ENCODE measurements around the gene SLC7A5.
A peak's percentile ranks its signal among the peaks of the same experiment; 100 is the strongest.
"Not testable (repeated sequence)": the region's sequence is repeated elsewhere in the genome, so short reads cannot be mapped to it uniquely, and the experiment has no call there.

Gene SLC7A5

DNA sequence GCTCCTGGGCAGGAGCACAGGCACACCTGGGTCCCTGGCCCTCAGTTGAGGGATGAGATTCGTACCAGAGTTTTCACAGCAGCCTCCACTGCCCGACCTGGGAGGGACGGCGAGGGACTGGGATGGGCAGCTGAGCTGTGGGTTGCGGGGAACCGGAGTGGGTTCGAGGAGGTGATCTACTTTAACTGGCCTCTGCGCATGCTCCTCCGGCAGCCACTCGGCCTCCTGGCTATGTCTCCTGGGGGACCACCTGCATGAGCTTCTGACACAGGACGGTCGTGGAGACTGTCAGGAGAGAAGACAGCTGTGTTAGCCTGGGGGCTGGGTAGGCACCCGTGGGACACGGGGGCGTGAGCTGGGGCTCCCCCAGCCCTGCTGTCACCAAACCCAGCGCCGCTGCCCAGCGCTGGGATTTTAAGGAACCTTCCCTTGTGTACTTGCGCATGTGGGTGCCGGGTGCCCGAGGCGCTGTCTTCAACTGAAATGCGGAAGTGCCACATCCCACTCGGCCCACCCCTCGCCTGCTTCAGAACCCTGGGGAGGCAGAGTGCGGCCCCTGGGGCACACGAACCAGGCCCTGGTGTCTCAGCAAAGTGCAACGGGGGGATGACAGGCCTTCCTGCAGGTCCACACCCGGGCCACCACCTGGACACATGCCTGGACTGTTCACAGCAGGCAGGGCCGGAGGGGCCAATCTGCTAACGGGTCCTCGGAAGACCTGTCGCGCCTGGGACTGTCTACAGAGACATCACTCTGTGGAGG, 36.4 kb downstream of the SLC7A5 start:
- DNase-seq (ENCODE audit: insufficient read length) = no peak
- TF ChIP-seq POLR2A (IDR thresholded peaks at IDR 0.05; ENCODE audit: low read depth, low read length) (no peak), POLR2AphosphoS5 (IDR thresholded peaks at IDR 0.05; ENCODE audit: low read depth, low read length) (peak; percentile 43; the same call in 1 of the 2 replicates), TAF1 (IDR thresholded peaks at IDR 0.05; ENCODE audit: borderline replicate concordance, low read depth, low read length) (no peak)
- no peak for FAIRE-seq

DNA sequence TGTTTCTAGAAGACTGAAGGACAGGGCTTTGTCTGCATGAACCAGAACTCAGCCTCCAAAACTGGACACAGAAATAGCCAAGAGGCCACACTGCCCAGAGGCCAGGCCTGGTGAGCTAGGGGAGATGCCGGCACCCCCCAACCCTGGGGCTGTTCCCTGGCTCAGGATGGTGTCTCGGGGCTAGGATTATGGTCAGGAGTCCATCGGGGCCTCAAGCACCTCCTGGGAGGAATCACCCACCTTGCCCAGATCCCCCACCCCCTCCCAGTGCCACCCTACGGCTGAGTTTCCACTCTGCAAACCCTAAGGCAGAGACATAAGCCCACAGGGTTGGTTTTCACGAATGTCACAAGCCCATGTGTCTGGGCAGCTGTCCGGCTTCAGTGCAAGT, 37.2 kb downstream of the SLC7A5 start:
- TF ChIP-seq TAF1 (IDR thresholded peaks at IDR 0.05; ENCODE audit: borderline replicate concordance, low read depth, low read length) (no peak), POLR2A (IDR thresholded peaks at IDR 0.05; ENCODE audit: low read depth, low read length) (no peak), POLR2AphosphoS5 (IDR thresholded peaks at IDR 0.05; ENCODE audit: low read depth, low read length) (no peak)
- no peak for FAIRE-seq

DNA sequence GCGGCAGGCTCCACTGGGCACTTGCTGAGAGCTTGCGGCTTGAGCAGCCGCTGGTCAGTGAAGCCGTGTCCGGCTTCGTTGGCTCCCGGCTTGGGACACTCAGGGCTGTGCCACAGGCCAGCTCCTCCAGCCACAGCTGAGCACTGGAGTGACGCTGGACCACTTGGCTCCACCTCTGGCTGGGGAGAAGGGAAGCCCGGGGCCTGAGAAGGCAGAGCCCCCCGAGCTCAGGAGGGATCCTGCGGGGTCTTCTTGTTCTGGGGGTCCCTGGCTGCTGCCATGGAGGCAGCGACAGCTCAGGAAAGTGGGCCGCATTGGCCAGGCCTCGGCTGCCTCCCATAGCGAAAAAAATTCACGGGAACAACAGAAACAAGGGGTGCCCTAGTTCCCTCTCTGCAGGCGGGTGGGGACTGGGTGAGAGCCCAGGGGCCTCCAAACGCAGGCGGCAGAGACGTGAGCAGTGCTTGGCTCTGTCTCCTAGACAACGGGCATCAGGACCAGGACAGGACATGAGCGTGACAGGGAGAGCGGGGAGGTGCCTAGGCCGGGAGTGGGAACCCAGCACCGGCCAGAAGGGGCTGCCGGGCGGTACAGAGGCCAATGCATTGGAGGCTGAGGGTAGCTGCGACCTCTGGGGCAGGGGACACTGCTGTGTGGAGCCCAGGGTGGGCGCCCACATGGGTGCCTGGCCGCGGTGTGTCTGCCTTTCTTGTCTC, 37.7 kb downstream of the SLC7A5 start:
- DNase-seq (ENCODE audit: insufficient read length) (no peak), FAIRE-seq (no peak)
- no peak for TF ChIP-seq TAF1 (IDR thresholded peaks at IDR 0.05; ENCODE audit: borderline replicate concordance, low read depth, low read length)

More for the DNA sequence above, 37.2 kb downstream of the SLC7A5 start:
- no peak for DNase-seq (ENCODE audit: insufficient read length)

DNA sequence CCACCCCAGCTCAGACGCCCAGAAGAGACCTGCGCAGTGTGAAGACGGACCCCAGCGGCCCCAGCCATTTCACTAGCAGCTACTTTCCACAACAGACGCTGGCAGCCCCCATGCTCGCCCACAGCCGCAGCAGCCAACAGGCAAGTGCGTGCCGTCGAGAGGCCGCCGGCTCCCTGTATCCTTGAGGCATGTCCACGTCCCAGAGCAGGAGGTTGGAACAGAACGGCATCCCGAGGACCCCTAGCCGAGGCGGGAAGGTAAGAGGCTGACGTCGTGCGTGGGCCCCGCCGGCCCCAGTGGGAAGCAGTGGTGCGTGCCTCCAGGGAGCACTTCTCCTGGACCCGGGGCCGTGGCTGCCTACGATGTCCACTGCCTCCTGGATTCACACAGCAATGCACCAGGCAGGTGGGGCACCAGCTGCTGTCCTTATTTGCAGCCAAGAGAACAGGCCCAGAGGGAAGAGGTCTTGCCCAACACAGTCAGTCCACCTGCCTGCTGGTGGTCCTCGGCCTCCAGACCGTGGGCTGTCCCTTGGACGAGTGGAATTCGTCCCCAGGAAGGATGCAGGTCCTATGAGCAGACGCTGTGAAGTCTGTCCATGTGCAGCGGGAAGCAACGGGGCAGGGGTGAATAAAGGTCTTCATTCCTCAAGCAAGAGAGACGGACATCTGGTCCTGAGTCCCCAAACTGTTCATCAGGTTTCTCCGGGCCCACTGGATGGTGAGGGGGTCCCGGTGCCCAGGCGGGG, 38.5 kb downstream of the SLC7A5 start:
- TF ChIP-seq TAF1 (IDR thresholded peaks at IDR 0.05; ENCODE audit: borderline replicate concordance, low read depth, low read length) (no peak), POLR2AphosphoS5 (IDR thresholded peaks at IDR 0.05; ENCODE audit: low read depth, low read length) (peak; percentile 41)
- no peak for FAIRE-seq
- DNase-seq (ENCODE audit: insufficient read length) = no peak

DNA sequence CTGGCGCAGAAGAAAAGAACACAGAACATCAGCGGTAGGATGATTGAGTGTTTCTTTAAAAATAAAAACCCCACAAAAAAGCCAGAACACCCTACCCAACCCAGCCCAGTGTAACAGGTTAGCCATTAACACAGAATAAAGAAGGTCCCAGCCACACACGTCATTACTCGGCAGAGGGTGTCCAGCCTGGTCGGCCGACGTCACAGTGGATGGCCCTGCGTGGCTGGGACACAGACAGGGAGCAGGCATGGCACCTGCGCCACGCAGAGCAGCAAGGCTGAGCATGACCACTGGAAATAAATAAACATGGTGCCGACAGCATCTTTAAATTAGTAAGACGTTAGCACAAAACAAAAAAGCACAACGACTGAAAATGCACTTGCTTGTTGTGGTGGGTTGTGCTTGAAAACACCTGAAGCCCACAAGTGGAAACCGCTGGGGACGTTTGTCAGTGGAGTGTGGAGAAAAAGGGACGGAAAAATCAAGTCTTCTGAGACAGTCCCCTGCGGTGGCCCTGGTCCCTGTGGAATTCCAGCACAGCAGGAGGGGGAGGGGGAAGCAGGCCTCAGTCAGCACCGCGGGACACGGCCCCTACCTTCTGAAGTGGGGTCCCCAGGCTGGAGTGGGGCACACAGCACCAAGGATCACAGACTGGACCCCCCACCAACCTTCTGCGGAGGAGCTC, 39.2 kb downstream of the SLC7A5 start:
- FAIRE-seq = no peak

DNA sequence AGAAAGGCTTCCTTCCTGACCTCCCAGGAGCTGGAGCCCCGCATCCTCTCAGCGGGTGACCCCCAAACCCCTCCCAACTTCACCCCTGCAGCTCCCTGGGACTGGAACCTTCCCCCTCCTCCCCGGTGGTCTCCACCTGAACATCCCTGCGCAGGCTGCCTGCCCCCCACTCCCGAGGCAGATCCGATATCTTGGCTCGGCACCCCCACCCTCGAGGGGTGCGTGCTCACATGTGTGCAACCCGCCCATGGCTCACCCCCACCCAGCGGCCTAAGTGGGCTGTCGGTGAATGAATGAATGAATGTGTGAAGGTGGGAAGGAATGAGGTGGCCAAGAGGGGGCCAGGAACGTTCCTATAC, 39.7 kb downstream of the SLC7A5 start:
- TF ChIP-seq POLR2A (IDR thresholded peaks at IDR 0.05; ENCODE audit: low read depth, low read length) (no peak), TAF1 (IDR thresholded peaks at IDR 0.05; ENCODE audit: borderline replicate concordance, low read depth, low read length) (no peak), POLR2AphosphoS5 (IDR thresholded peaks at IDR 0.05; ENCODE audit: low read depth, low read length) (no peak)
- DNase-seq (ENCODE audit: insufficient read length) (no peak), FAIRE-seq (no peak)

More for the DNA sequence above, 39.2 kb downstream of the SLC7A5 start:
- no peak for DNase-seq (ENCODE audit: insufficient read length)
- TF ChIP-seq TAF1 (IDR thresholded peaks at IDR 0.05; ENCODE audit: borderline replicate concordance, low read depth, low read length) (no peak), POLR2AphosphoS5 (IDR thresholded peaks at IDR 0.05; ENCODE audit: low read depth, low read length) (no peak), POLR2A (IDR thresholded peaks at IDR 0.05; ENCODE audit: low read depth, low read length) (no peak; the same call in 1 of the 2 replicates)

DNA sequence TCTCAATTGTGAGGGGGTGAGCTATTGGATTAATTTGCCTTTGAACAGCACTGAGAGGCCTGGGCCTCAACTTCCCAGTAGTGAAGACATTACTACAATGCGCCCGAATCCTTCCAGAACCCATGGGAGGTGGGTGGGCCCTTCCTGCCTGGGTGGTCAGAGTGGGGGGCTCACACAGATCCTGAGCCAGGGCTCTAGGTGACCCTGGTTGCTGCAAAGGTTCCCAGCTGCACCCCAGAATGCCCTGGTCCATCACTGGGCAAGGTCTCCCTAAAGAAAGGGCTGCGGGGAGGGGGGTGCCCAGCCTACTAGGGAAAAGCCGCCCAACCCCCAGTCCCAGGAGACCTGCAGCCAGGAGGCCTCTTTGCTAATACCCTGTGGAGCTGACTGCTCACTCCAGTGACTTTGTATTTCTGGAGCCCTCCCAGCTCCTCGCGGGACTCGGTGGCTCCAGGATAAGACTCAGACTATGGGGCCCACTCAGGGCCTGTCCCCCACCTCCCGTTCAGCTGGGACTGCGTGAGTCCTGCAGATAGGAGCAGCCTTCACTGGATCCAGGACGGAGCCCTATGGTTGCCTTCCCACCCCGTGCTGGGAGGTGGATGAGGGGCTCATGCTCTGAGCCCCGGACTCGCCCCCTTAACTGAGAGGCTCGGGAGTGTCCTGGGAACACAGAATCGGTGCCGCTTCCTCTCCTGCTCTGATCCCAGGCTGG, 40.2 kb downstream of the SLC7A5 start:
- DNase-seq (ENCODE audit: insufficient read length) = no peak
- FAIRE-seq = no peak
- TF ChIP-seq POLR2A (IDR thresholded peaks at IDR 0.05; ENCODE audit: low read depth, low read length) (0 out of 2 replicates have a peak, but pooled peaks have one; percentile 3), TAF1 (IDR thresholded peaks at IDR 0.05; ENCODE audit: borderline replicate concordance, low read depth, low read length) (no peak)

DNA sequence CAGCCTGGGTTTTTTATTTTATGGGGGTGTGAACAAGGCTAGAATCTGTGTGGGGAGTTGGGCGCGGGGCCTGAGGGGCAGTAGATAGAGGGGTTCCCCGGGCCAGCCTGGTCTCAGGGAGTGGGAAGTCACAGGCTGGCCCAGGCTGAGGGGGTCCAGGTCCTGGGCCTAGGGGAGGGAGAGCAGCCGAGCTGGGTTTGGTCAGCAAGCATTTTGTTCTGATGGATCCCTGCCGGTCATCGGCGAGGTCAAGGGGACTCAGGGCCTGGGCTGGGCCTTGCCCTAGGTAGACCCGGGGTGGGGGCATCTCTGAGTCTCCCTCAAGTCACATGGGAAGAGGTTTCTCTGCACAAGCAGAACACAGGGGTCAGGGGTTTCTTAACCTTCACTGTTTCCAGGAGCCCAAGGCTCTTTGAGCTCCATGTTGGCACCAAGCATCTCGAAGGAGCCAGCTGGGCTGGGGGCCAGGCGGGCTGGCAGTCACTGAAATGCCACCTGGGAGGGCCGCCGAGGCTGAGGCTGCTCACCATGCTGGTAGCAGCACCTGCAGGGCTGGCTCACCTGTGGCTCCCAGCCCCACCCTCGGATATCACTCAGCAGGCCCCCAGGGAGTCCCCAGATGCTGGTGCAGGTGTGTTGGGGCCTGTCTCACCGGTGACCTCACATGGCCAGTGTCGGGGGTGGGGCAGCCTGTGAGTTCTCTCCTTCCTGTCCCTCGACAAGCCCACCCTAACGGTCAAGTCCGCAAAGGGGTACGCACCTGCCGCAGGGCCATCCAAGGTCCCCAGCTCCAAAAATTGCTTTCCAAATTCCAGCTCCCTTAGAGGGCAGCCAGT, 41.0 kb downstream of the SLC7A5 start:
- DNase-seq (ENCODE audit: insufficient read length) (no peak), FAIRE-seq (no peak)
- 0 out of 2 replicates have a peak, but pooled peaks have one; percentile 52 for TF ChIP-seq POLR2AphosphoS5 (IDR thresholded peaks at IDR 0.05; ENCODE audit: low read depth, low read length)
- no peak for TF ChIP-seq TAF1 (IDR thresholded peaks at IDR 0.05; ENCODE audit: borderline replicate concordance, low read depth, low read length)
- 0 out of 2 replicates have a peak, but pooled peaks have one; percentile 8 for TF ChIP-seq POLR2A (IDR thresholded peaks at IDR 0.05; ENCODE audit: low read depth, low read length)

DNA sequence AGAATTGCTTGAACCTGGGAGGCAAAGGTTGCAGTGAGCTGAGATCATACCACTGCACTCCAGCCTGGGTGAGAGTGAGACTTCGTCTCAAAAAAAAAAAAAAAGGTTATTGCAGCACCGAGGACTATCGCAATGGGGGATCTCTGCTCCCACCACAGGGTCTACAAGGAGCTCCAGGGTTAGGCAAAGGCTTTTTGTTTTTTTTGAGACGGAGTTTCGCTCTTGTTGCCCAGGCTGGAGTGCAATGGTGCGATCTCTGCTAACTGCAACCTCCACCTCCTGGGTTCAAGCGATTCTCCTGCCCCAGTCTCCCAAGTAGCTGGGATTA, 41.8 kb downstream of the SLC7A5 start:
- FAIRE-seq; DNase-seq (ENCODE audit: insufficient read length): not testable (repeated sequence)

DNA sequence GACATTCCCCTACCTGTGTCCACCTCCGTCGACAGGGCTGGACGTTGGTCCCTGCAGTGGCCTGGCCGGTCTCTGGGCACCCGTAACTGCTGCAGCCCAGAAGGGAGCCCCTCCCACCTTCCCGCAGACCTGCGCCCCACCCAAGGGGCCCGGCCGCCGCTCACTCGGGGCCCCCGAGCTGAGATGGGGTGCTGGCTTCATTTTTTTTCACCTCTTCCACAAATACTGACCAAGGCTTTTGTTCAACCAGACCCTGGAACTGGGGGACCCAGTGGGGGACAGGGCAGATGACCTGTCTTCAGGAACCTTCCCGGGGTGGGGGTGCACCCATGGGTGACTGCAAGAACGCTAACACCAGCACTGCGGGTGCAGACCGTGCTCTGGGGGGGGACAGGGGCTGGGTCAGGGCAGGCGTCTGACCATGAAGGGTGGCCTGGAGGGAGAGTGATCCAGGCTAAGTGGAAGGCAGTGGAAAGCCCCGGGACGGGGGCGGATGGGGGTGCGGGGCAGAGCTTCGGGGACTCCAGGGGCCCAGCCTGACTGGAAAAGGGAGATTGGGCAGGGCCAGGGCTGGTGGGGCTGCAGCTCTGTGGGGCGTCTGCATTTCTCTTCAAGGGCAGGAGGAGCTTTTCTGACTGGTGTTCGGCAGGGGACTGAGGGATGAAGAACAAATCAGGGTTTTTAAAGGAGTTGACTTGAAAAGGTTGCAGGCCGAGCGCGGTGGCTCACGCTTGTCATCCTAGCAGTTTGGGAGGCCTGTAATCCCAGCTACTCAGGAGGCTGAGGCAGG, 42.3 kb downstream of the SLC7A5 start:
- no peak for DNase-seq (ENCODE audit: insufficient read length)
- FAIRE-seq = no peak
- TF ChIP-seq POLR2AphosphoS5 (IDR thresholded peaks at IDR 0.05; ENCODE audit: low read depth, low read length) = no peak
- TF ChIP-seq POLR2A (IDR thresholded peaks at IDR 0.05; ENCODE audit: low read depth, low read length) = no peak
- TF ChIP-seq TAF1 (IDR thresholded peaks at IDR 0.05; ENCODE audit: borderline replicate concordance, low read depth, low read length) = no peak

DNA sequence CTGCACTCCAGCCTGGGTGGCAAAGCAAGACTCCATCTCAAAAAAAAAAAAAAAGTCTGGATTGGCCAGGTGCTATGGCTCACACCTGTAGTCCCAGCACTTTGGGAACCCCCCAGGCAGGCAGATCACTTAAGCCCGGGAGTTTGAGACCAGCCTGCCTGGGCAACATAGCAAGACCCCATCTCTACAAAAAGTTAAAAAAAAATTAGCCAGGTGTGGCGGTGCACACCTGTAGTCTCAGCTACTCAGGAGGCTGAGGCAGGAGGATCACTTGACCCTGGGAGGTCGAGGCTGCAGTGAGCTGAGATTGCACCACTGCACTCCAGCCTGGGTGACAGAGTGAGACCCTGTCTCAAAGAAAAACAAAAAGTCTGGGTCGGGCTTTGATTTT, 42.9 kb downstream of the SLC7A5 start:
- FAIRE-seq; DNase-seq (ENCODE audit: insufficient read length): not testable (repeated sequence)

DNA sequence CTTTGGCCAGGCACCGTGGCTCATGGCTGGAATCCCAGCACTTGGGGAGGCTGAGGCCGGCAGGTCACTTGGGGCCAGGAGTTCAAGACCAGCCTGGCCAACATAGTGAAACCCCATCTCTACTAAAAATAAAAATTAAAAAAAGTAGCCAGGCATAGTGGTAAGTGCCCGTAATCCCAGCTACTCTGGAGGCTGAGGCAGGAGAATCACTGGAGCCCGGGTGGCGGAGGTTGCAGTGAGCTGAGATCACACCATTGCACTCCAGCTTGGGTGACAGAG, 43.5 kb downstream of the SLC7A5 start:
- not testable (repeated sequence) for DNase-seq (ENCODE audit: insufficient read length); FAIRE-seq

All from GM12892 (cell line).